Keratinocyte (primary cell): ENCODE measurements around the gene AIG1.

Experiments used
- CTCF ChIP-seq, 3 experiments: IDR thresholded peaks in 1 of 3; conservative IDR thresholded peaks in 1 of 3; optimal IDR thresholded peaks in 1 of 3; 2 replicates in 2 of 3; 3 replicates in 1 of 3; pipeline versions ENCODE3 to v1.5.1; 2011; ENCODE audit warnings: low read length in 3 of 3, mild to moderate bottlenecking in 3 of 3, moderate library complexity in 2 of 3, control low read depth in 1 of 3, inconsistent platforms in 1 of 3; ENCODE audit not compliant: insufficient read depth in 2 of 3; ENCODE audit errors: extremely low read depth in 1 of 3
- EZH2 ChIP-seq: IDR thresholded peaks from one replicate; pipeline ENCODE4 v1.6.1; 2012; ENCODE audit warnings: inconsistent platforms, mild to moderate bottlenecking, low read length, moderate library complexity

GRCh38 chr6:143110996-143111395 is 50.3 kb downstream of the AIG1 start:
- TF ChIP-seq CTCF (optimal IDR thresholded peaks at IDR 0.05 in 1 of 3, IDR thresholded peaks at IDR 0.05 in 1 of 3, conservative IDR thresholded peaks at IDR 0.05 in 1 of 3; ENCODE audit: extremely low read depth in 1 of 3, insufficient read depth in 2 of 3, low read length in 3 of 3): no peak
- TF ChIP-seq EZH2: no peak
